Heart left ventricle (tissue), 16 donors: ENCODE measurements around the gene TIGD2. TPM values are rescaled to one million over a fixed set of nuclear protein-coding genes. Genes with fewer than 3 reads are reported as not detected.

Experiments used
- ATAC-seq, 4 donors: fragments of 200-7000 bp; cut with Tn5 transposase; one replicate each; pipeline ENCODE4 v1.9.1; 2020 to 2022; ENCODE audit warnings: moderate library complexity in 4 of 4, mild to moderate bottlenecking in 3 of 4, moderate number of reproducible peaks in 1 of 4
- DNase-seq, 5 donors: peaks; one replicate each; pipeline ENCODE4 v3.0.0-alpha.2; 2020
- H3K27ac ChIP-seq, 12 donors: fragments of 200-600 bp; sonication (generic) in 4 of 12; one replicate each; pipeline versions ENCODE4 v1.5.0 to v1.8.0; 2016 to 2022; ENCODE audit warnings: mild to moderate bottlenecking in 2 of 12
- H3K27me3 ChIP-seq, 9 donors: fragments of 200-600 bp; sonication (generic) in 2 of 9; one replicate each; pipeline versions ENCODE4 v1.5.1 to v1.8.0; 2016 to 2022; ENCODE audit warnings: mild to moderate bottlenecking in 3 of 9
- H3K36me3 ChIP-seq, 9 donors: fragments of 200-600 bp; sonication (generic) in 2 of 9; one replicate each; pipeline versions ENCODE4 v1.5.0 to v1.8.0; 2018 to 2022; ENCODE audit warnings: mild to moderate bottlenecking in 2 of 9
- H3K4me1 ChIP-seq, 12 donors: fragments of 200-600 bp; sonication (generic) in 4 of 12; one replicate each; pipeline versions ENCODE4 v1.5.0 to v1.8.0; 2016 to 2022; ENCODE audit warnings: mild to moderate bottlenecking in 3 of 12
- H3K4me3 ChIP-seq, 12 donors: fragments of 200-600 bp; sonication (generic) in 4 of 12; one replicate each; pipeline versions ENCODE4 v1.5.0 to v1.8.0; 2017 to 2022; ENCODE audit warnings: mild to moderate bottlenecking in 9 of 12, moderate library complexity in 4 of 12
- H3K9me3 ChIP-seq, 12 donors: fragments of 200-600 bp; sonication (generic) in 4 of 12; one replicate each; pipeline versions ENCODE4 v1.5.0 to v1.8.0; 2016 to 2022; ENCODE audit warnings: mild to moderate bottlenecking in 1 of 12
- CTCF ChIP-seq, 12 donors: fragments of 200-600 bp; sonication (generic) in 4 of 12; IDR thresholded peaks; one replicate each; pipeline versions ENCODE4 v1.5.0 to v1.8.0; 2018 to 2022; ENCODE audit warnings: antibody characterized with exemption in 12 of 12, mild to moderate bottlenecking in 5 of 12
- POLR2A ChIP-seq, 2 donors: fragments of 450-650 bp; IDR thresholded peaks; one replicate each; pipeline ENCODE4 v1.6.1; 2017; ENCODE audit warnings: antibody characterized with exemption in 2 of 2, mild to moderate bottlenecking in 2 of 2, moderate library complexity in 2 of 2
- WGBS, 4 donors: extraction: QIAGEN DNeasy Blood & Tissue Kit in 2 of 4; methylation state at CpG; one replicate each; pipeline versions ENCODE4 v1.1.5 to v1.1.7; 2013 to 2018; 5-methylcytosine and 5-hydroxymethylcytosine counted together
- intact Hi-C, 10 donors: fragments of 100-400 bp; cut with DNase I; formaldehyde crosslinking; loops; one replicate each; pipeline versions ENCODE4 v1.11.1 to v1.14.2; 2022
- polyA plus RNA-seq, 2 donors: library from polyadenylated mRNA; stranded (reverse); fragments of 200-250 nt; gene quantifications; one replicate each; pipeline ENCODE4 v1.2.3, GENCODE V29; 2013
- total RNA-seq, 9 donors: library from RNA; depleted of rRNA in 2 of 9; stranded (reverse); fragments of >200 nt in 2 of 9; fragmentation: NEBNext Ultra II Directional in 3 of 9; extraction: Animal tissue kit (Norgen Biotek cat#: 25700) in 3 of 9; gene quantifications; one replicate each; pipeline versions ENCODE4 v1.1.0 to v1.2.4, GENCODE V29; 2016 to 2023
- donor health status: ischemic (EF 13 %, LVEDD 7.1; RV severe dilation, severe dysfunction).
- donor health status: healthy with polysubstance abuse.
- donor health status: DM: no; HTN: yes; CAD: no.
- donor health status: DM: no; HTN: no; CAD: no.
- donor health status: ischemic (EF 25% LVEDD 6.9; RV normal size, moderate dysfunction).
- donor health status: ischemic (EF 25% LVEDD 5.7; RV mildly dilated, moderate dysfunction).
- donor health status: healthy.
- donor health status: DM: yes; HTN: yes; CAD: no.
- donor health status: ischemic (EF 35%, LVEDD 5.7; RV mildly dilated, moderate dysfunction).
- donor health status: nonischemic (EF 11% LVEDD 7.7; RV severe dilation, severe dysfunction).
- donor health status: DM: yes; HTN: yes; CAD: no.
- donor health status: PGD.
- donor health status: ischemic (EF 29% LVEDD 5.4; RV normal size, mild dysfunction).
- donor health status: nonischemic (EF 23%, LVEDD 6.1; RV moderate dilation, normal function).

The TIGD2 gene
- total and polyA plus RNA-seq, 11 donors = 1.1 to 3.9 (median 2.1) TPM

GRCh38 chr4:89160806-89161205, 49.5 kb downstream of the TIGD2 start:
- ATAC-seq = no peak
- WGBS, 4 donors = 75 to 85% (median 77%) methylated on average over 2 of the region's 2 CpGs
- Histone ChIP-seq H3K9me3 (peaks cover 0 to 3% (median 0%) of the 10 kb centered on the region in 12 donors), H3K4me1 (peaks cover 0 to 10% (median 0%) of the 10 kb centered on the region in 12 donors), H3K27me3 (no peaks in the 10 kb centered on the region), H3K4me3 (no peak overlapping the region), H3K36me3 (no peaks in the 10 kb centered on the region), H3K27ac (no peak overlapping the region)
- DNase-seq = no peak
- intact Hi-C loops = loop anchor here in 7 of 10 donors (2.0 to 10.0 kb wide), 5 partner anchors 271 to 744 kb away; no protein-coding TSS in a partner anchor
- TF ChIP-seq POLR2A (IDR thresholded peaks at IDR 0.05) (no peak), CTCF (IDR thresholded peaks at IDR 0.05) (no peak)

- ATAC-seq (no peak), DNase-seq (no peak)
- Histone ChIP-seq H3K4me1 (peaks cover 0 to 10% (median 0%) of the 10 kb centered on the region in 12 donors), H3K27me3 (no peaks in the 10 kb centered on the region), H3K27ac (peak overlapping the region in 1 of 12 donors; percentile 57), H3K36me3 (no peaks in the 10 kb centered on the region), H3K9me3 (peaks cover 0 to 3% (median 0%) of the 10 kb centered on the region in 12 donors), H3K4me3 (no peak overlapping the region)
- WGBS, 4 donors = 80 to 89% (median 89%) methylated on average over 2 of the region's 2 CpGs
- intact Hi-C loops = loop anchor here in 7 of 10 donors (2.0 to 10.0 kb wide), 5 partner anchors 270 to 743 kb away; no protein-coding TSS in a partner anchor
- TF ChIP-seq CTCF (IDR thresholded peaks at IDR 0.05) (no peak), POLR2A (IDR thresholded peaks at IDR 0.05) (no peak)
These were observed 50.5 kb downstream of the TIGD2 start for GRCh38 chr4:89161841-89162240.

- Histone ChIP-seq H3K27ac (peak overlapping the region in 1 of 12 donors; percentile 57), H3K36me3 (no peaks in the 10 kb centered on the region), H3K9me3 (peaks cover 0 to 3% (median 0%) of the 10 kb centered on the region in 12 donors), H3K27me3 (no peaks in the 10 kb centered on the region), H3K4me3 (no peak overlapping the region), H3K4me1 (peaks cover 0 to 10% (median 0%) of the 10 kb centered on the region in 12 donors)
- ATAC-seq (peak in 1 of 4 donors; percentile 44), DNase-seq (no peak)
- TF ChIP-seq POLR2A (IDR thresholded peaks at IDR 0.05) (no peak), CTCF (IDR thresholded peaks at IDR 0.05) (no peak)
- 58 to 68% (median 60%) methylated on average over 3 of the region's 3 CpGs for WGBS, 4 donors
- intact Hi-C loops = loop anchor here in 6 of 10 donors (5.0 to 10.0 kb wide), 4 partner anchors 270 to 742 kb away; no protein-coding TSS in a partner anchor
These were observed 51.2 kb downstream of the TIGD2 start for GRCh38 chr4:89162496-89162895.

- DNase-seq = no peak
These were observed 51.7 kb downstream of the TIGD2 start for GRCh38 chr4:89162987-89163386.

More at GRCh38 chr4:89162987-89163386, 51.7 kb downstream of the TIGD2 start:
- WGBS, 4 donors = 92 to 94% (median 94%) methylated on average over 4 of the region's 4 CpGs
- Histone ChIP-seq H3K9me3 (peaks cover 0 to 3% (median 0%) of the 10 kb centered on the region in 12 donors), H3K27ac (peak overlapping the region in 1 of 12 donors; percentile 57), H3K4me1 (peaks cover 0 to 10% (median 0%) of the 10 kb centered on the region in 12 donors), H3K27me3 (no peaks in the 10 kb centered on the region), H3K4me3 (no peak overlapping the region), H3K36me3 (no peaks in the 10 kb centered on the region)
- TF ChIP-seq POLR2A (IDR thresholded peaks at IDR 0.05) = no peak
- no peak for TF ChIP-seq CTCF (IDR thresholded peaks at IDR 0.05)
- intact Hi-C loops = loop anchor here in 6 of 10 donors (5.0 to 10.0 kb wide), 4 partner anchors 269 to 742 kb away; no protein-coding TSS in a partner anchor
- no peak for ATAC-seq
